Measurements from ENCODE around the gene OR2M2. TPM values are rescaled to one million over a fixed set of nuclear protein-coding genes. Genes with fewer than 3 reads are reported as not detected.

The OR2M2 gene
- polyA plus RNA-seq, 1 of the 3 experiments (the other 2 are of a cell fraction), result not detected

DNA sequence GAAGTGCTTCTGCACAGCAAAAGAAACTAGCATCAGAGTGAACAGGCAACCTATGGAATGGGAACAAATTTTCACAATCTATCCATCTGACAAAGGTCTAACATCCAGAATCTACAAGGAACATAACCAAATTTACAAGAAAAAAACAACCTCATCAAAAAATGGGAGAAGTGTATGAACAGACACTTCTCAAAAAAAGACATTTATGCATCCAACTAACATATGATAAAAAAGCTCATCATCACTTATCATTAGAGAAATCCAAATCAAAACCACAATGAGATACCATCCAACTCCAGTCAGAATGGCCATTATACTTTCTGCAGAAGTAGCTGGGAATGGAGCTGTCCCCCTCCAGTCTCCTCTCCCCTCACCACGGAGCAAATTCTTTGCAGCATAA lies 19.5 kb downstream of the OR2M2 start:
- WGBS (ENCODE audit: low lambda C conversion rate), result 0% methylated on average over 1 of the region's 1 CpG
- Histone ChIP-seq H3K27me3 (ENCODE audit: insufficient read depth) (no peaks in the 10 kb centered on the region), H3F3A (replicated peaks; ENCODE audit: insufficient read depth) (no peaks in the 10 kb centered on the region), H3K9me2 (no peaks in the 10 kb centered on the region), H2AFZ (ENCODE audit: low read depth) (no peak overlapping the region), H3K4me1 (ENCODE audit: control insufficient read depth in 1 of 2, insufficient read depth in 2 of 2, low read depth in 1 of 2, low read length in 1 of 2) (no peaks in the 10 kb centered on the region), H4K20me1 (ENCODE audit: insufficient read depth) (no peaks in the 10 kb centered on the region), H3K4me3 (ENCODE audit: low read depth in 2 of 2, low read length in 1 of 2) (no peak overlapping the region), H3K9ac (no peak overlapping the region), H3K27ac (ENCODE audit: low read depth in 2 of 2, low read length in 1 of 2) (no peak overlapping the region), H3K36me3 (replicated peaks in 1 of 2; ENCODE audit: control insufficient read depth in 1 of 2, insufficient read depth in 2 of 2, low read length in 1 of 2) (no peaks in the 10 kb centered on the region), H3K79me2 (ENCODE audit: insufficient read depth) (no peaks in the 10 kb centered on the region), H3K4me2 (no peak overlapping the region), H3K9me3 (no peaks in the 10 kb centered on the region)
- POLR2A ChIA-PET, result no interaction called here
- CTCF ChIA-PET, result no interaction called here
- TF ChIP-seq TEAD4 (IDR thresholded peaks at IDR 0.05; ENCODE audit: borderline replicate concordance, insufficient read depth), result no peak
- TF ChIP-seq, protein P1, sequence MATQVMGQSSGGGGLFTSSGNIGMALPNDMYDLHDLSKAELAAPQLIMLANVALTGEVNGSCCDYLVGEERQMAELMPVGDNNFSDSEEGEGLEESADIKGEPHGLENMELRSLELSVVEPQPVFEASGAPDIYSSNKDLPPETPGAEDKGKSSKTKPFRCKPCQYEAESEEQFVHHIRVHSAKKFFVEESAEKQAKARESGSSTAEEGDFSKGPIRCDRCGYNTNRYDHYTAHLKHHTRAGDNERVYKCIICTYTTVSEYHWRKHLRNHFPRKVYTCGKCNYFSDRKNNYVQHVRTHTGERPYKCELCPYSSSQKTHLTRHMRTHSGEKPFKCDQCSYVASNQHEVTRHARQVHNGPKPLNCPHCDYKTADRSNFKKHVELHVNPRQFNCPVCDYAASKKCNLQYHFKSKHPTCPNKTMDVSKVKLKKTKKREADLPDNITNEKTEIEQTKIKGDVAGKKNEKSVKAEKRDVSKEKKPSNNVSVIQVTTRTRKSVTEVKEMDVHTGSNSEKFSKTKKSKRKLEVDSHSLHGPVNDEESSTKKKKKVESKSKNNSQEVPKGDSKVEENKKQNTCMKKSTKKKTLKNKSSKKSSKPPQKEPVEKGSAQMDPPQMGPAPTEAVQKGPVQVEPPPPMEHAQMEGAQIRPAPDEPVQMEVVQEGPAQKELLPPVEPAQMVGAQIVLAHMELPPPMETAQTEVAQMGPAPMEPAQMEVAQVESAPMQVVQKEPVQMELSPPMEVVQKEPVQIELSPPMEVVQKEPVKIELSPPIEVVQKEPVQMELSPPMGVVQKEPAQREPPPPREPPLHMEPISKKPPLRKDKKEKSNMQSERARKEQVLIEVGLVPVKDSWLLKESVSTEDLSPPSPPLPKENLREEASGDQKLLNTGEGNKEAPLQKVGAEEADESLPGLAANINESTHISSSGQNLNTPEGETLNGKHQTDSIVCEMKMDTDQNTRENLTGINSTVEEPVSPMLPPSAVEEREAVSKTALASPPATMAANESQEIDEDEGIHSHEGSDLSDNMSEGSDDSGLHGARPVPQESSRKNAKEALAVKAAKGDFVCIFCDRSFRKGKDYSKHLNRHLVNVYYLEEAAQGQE (IDR thresholded peaks at IDR 0.05; ENCODE audit: low read depth, low read length), result no peak
- no peak for TF ChIP-seq FOSL2 (IDR thresholded peaks at IDR 0.05; ENCODE audit: borderline replicate concordance, low read depth)
- TF ChIP-seq, protein P2, sequence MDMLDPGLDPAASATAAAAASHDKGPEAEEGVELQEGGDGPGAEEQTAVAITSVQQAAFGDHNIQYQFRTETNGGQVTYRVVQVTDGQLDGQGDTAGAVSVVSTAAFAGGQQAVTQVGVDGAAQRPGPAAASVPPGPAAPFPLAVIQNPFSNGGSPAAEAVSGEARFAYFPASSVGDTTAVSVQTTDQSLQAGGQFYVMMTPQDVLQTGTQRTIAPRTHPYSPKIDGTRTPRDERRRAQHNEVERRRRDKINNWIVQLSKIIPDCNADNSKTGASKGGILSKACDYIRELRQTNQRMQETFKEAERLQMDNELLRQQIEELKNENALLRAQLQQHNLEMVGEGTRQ (IDR thresholded peaks at IDR 0.05; ENCODE audit: borderline replicate concordance, low read depth, low read length), result no peak
- TF ChIP-seq RFX5 (IDR thresholded peaks at IDR 0.05; ENCODE audit: low read length), result no peak
- TF ChIP-seq, protein P3, sequence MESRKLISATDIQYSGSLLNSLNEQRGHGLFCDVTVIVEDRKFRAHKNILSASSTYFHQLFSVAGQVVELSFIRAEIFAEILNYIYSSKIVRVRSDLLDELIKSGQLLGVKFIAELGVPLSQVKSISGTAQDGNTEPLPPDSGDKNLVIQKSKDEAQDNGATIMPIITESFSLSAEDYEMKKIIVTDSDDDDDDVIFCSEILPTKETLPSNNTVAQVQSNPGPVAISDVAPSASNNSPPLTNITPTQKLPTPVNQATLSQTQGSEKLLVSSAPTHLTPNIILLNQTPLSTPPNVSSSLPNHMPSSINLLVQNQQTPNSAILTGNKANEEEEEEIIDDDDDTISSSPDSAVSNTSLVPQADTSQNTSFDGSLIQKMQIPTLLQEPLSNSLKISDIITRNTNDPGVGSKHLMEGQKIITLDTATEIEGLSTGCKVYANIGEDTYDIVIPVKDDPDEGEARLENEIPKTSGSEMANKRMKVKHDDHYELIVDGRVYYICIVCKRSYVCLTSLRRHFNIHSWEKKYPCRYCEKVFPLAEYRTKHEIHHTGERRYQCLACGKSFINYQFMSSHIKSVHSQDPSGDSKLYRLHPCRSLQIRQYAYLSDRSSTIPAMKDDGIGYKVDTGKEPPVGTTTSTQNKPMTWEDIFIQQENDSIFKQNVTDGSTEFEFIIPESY (IDR thresholded peaks at IDR 0.05; ENCODE audit: borderline replicate concordance, low read depth), result no peak
- no peak for TF ChIP-seq ELF1 (IDR thresholded peaks at IDR 0.05)
- TF ChIP-seq RAD21 (IDR thresholded peaks at IDR 0.05; ENCODE audit: low read length), result no peak
- no peak for TF ChIP-seq FOXJ3 (CRISPR knock-in tag; IDR thresholded peaks at IDR 0.05)
- TF ChIP-seq TCF12 (IDR thresholded peaks at IDR 0.05), result no peak
- no peak for TF ChIP-seq SMC3 (IDR thresholded peaks at IDR 0.05; ENCODE audit: low read depth, low read length)
- no peak for TF ChIP-seq SIN3A (IDR thresholded peaks at IDR 0.05; ENCODE audit: borderline replicate concordance, low read depth, low read length)
- no peak for TF ChIP-seq RXRA (IDR thresholded peaks at IDR 0.05; ENCODE audit: borderline replicate concordance, low read depth)
- no peak for TF ChIP-seq TAF1 (IDR thresholded peaks at IDR 0.05; ENCODE audit: borderline replicate concordance, low read depth, low read length)
- TF ChIP-seq, protein P4, sequence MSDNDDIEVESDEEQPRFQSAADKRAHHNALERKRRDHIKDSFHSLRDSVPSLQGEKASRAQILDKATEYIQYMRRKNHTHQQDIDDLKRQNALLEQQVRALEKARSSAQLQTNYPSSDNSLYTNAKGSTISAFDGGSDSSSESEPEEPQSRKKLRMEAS (IDR thresholded peaks at IDR 0.05; ENCODE audit: low read depth), result no peak
- DNase-seq, result no peak

All from SK-N-SH (cell line).